Natural killer cell (primary cell): ENCODE measurements around the gene FAM184A. TPM values are rescaled to one million over a fixed set of nuclear protein-coding genes. Genes with fewer than 3 reads are reported as not detected.
"Not testable (repeated sequence)": the region's sequence is repeated elsewhere in the genome, so short reads cannot be mapped to it uniquely, and the experiment has no call there.

Experiments used
- ATAC-seq, 3 donors: fragments of 150-1000 bp in 2 of 3; fragments of 200-7000 bp in 1 of 3; cut with Tn5 transposase; 1 replicate in 1 of 3; 2 replicates in 2 of 3; pipeline ENCODE4 v1.10.0; 2021; ENCODE audit warnings: mild to moderate bottlenecking in 2 of 3, moderate library complexity in 2 of 3
- DNase-seq, 2 donors: peaks; one replicate each; pipeline versions ENCODE4 v3.0.0 to v3.0.0-alpha.2; 2013 to 2021; ENCODE audit warnings: mixed read lengths in 1 of 2
- H3K27ac ChIP-seq: one replicate; pipeline ENCODE4 v1.5.1; 2013; ENCODE audit warnings: mild to moderate bottlenecking, low read length
- H3K27me3 ChIP-seq: one replicate; pipeline ENCODE4 v1.6.1; 2013; ENCODE audit warnings: low read length; ENCODE audit not compliant: control insufficient read depth, insufficient read depth
- H3K36me3 ChIP-seq: one replicate; pipeline ENCODE4 v1.6.1; 2013; ENCODE audit warnings: low read length; ENCODE audit not compliant: control insufficient read depth, insufficient read depth
- H3K4me1 ChIP-seq: one replicate; pipeline ENCODE4 v1.6.1; 2013; ENCODE audit warnings: low read length; ENCODE audit not compliant: control insufficient read depth, insufficient read depth
- H3K4me3 ChIP-seq: one replicate; pipeline ENCODE4 v1.5.1; 2013; ENCODE audit warnings: low read length
- H3K9me3 ChIP-seq: one replicate; pipeline ENCODE4 v1.6.1; 2013; ENCODE audit warnings: low read length; ENCODE audit not compliant: control insufficient read depth, insufficient read depth
- H3K27ac Mint-ChIP-seq, 2 donors: one replicate each; pipeline ENCODE4 v1.8.0; 2022; ENCODE audit warnings: mild to moderate bottlenecking in 2 of 2, mixed read lengths in 2 of 2, moderate library complexity in 1 of 2
- H3K27me3 Mint-ChIP-seq, 2 donors: one replicate each; pipeline ENCODE4 v1.8.0; 2022; ENCODE audit warnings: low read depth in 2 of 2, mixed read lengths in 2 of 2
- H3K36me3 Mint-ChIP-seq: one replicate; pipeline ENCODE4 v1.8.0; 2022; ENCODE audit warnings: mixed read lengths
- H3K4me1 Mint-ChIP-seq, 2 donors: one replicate each; pipeline ENCODE4 v1.8.0; 2022; ENCODE audit warnings: mixed read lengths in 2 of 2
- H3K4me3 Mint-ChIP-seq: one replicate; pipeline ENCODE4 v1.8.0; 2022; ENCODE audit warnings: mild to moderate bottlenecking, moderate library complexity, mixed read lengths
- H3K9me3 Mint-ChIP-seq, 2 donors: one replicate each; pipeline ENCODE4 v1.8.0; 2022; ENCODE audit warnings: mixed read lengths in 2 of 2
- CTCF ChIP-seq: fragments of 200-600 bp; IDR thresholded peaks from one replicate; pipeline ENCODE4 v1.8.0; 2022; ENCODE audit warnings: antibody characterized with exemption
- WGBS: methylation state at CpG from one replicate; pipeline ENCODE4 v1.1.7; 2013; ENCODE audit warnings: missing lambda C conversion rate; ENCODE audit not compliant: insufficient coverage; 5-methylcytosine and 5-hydroxymethylcytosine counted together
- intact Hi-C: fragments of 100-400 bp; cut with micrococcal nuclease; formaldehyde crosslinking; loops from one replicate; pipeline ENCODE4 v1.14.2; 2022
- total RNA-seq, 4 donors: library from RNA; stranded (reverse); fragments of 120-200 nt in 1 of 4; gene quantifications; one replicate each; pipeline versions ENCODE4 v1.2.3 to v1.2.4, GENCODE V29; 2013 to 2022

FAM184A gene
- total RNA-seq, 3 donors from 2014 or later (not counting 1 experiment from before 2014, with no cell fraction given): 0.09 to 0.40 (median 0.20) TPM

- Mint-ChIP-seq H3K27me3 (peaks cover 6 to 7% of the 10 kb centered on the region in 2 donors), H3K36me3 (no peaks in the 10 kb centered on the region), H3K4me1 (no peaks in the 10 kb centered on the region), H3K9me3 (no peaks in the 10 kb centered on the region), H3K27ac (no peak overlapping the region), H3K4me3 (no peak overlapping the region)
- no peak for DNase-seq
- intact Hi-C loops: no loop called here
- Histone ChIP-seq H3K36me3 (no peaks in the 10 kb centered on the region), H3K4me3 (no peak overlapping the region), H3K27ac (no peak overlapping the region), H3K9me3 (no peaks in the 10 kb centered on the region), H3K27me3 (no peaks in the 10 kb centered on the region), H3K4me1 (no peaks in the 10 kb centered on the region)
- ATAC-seq: no peak
- no peak for TF ChIP-seq CTCF
- WGBS: 100% methylated on average over 2 of the region's 4 CpGs
Observed at GRCh38 chr6:119121367-119121766, 42.9 kb upstream of the FAM184A start.

- intact Hi-C loops: no loop called here
- no peak for TF ChIP-seq CTCF
- no peak for DNase-seq
- Mint-ChIP-seq H3K27ac (no peak overlapping the region), H3K27me3 (peaks cover 6 to 7% of the 10 kb centered on the region in 2 donors), H3K4me1 (no peaks in the 10 kb centered on the region), H3K9me3 (no peaks in the 10 kb centered on the region), H3K36me3 (no peaks in the 10 kb centered on the region), H3K4me3 (no peak overlapping the region)
- ATAC-seq: no peak
- WGBS: 77% methylated on average over 1 of the region's 4 CpGs
- Histone ChIP-seq H3K36me3 (no peaks in the 10 kb centered on the region), H3K27ac (no peak overlapping the region), H3K4me3 (no peak overlapping the region), H3K9me3 (no peaks in the 10 kb centered on the region), H3K4me1 (no peaks in the 10 kb centered on the region), H3K27me3 (no peaks in the 10 kb centered on the region)
Observed at GRCh38 chr6:119119989-119120388, 41.5 kb upstream of the FAM184A start.

GRCh38 chr6:119119062-119119461 is 40.6 kb upstream of the FAM184A start:
- DNase-seq, ATAC-seq, H3K4me1 Mint-ChIP-seq, H3K4me3 Mint-ChIP-seq, H3K36me3 Mint-ChIP-seq, H3K27me3 ChIP-seq, H3K9me3 Mint-ChIP-seq, H3K27me3 Mint-ChIP-seq, intact Hi-C loops, H3K9me3 ChIP-seq, H3K27ac ChIP-seq, H3K36me3 ChIP-seq, H3K4me3 ChIP-seq, H3K4me1 ChIP-seq, H3K27ac Mint-ChIP-seq: not testable (repeated sequence)
- WGBS: 91% methylated on average over 13 of the region's 13 CpGs

GRCh38 chr6:119116712-119117281 is 38.3 kb upstream of the FAM184A start:
- 81% methylated on average over 3 of the region's 3 CpGs for WGBS
- peaks cover 6 to 11% of the 10 kb centered on the region in 2 donors for H3K27me3 Mint-ChIP-seq
- intact Hi-C loops: no loop called here
- H3K4me1 ChIP-seq: no peaks in the 10 kb centered on the region
- DNase-seq: no peak
- H3K9me3 ChIP-seq: no peaks in the 10 kb centered on the region
- no peak overlapping the region for H3K27ac Mint-ChIP-seq
- H3K27me3 ChIP-seq: no peaks in the 10 kb centered on the region
- no peak overlapping the region for H3K4me3 Mint-ChIP-seq
- H3K4me1 Mint-ChIP-seq: no peaks in the 10 kb centered on the region
- no peaks in the 10 kb centered on the region for H3K36me3 Mint-ChIP-seq
- no peak for ATAC-seq
- no peak overlapping the region for H3K27ac ChIP-seq
- no peaks in the 10 kb centered on the region for H3K9me3 Mint-ChIP-seq
- no peak overlapping the region for H3K4me3 ChIP-seq
- H3K36me3 ChIP-seq: no peaks in the 10 kb centered on the region
- TF ChIP-seq CTCF: no peak
